NB4 (cell line): ENCODE measurements around the gene IFNLR1.

ENCODE experiments used
- DNase-seq: peaks from one replicate; pipeline ENCODE4 v3.0.0; 2010; ENCODE audit warnings: low read depth
- H3K4me3 ChIP-seq: one replicate; pipeline ENCODE4 v1.5.1; 2011; ENCODE audit warnings: mild to moderate bottlenecking, low read depth, low read length, moderate library complexity
- CTCF ChIP-seq: IDR thresholded peaks from one replicate; pipeline ENCODE4 v1.5.1; 2012; ENCODE audit warnings: low read depth, low read length
- MAX ChIP-seq: IDR thresholded peaks from 2 replicates; pipeline ENCODE4 v1.6.1; 2011; ENCODE audit warnings: low read depth, low read length
- MYC ChIP-seq: IDR thresholded peaks from 2 replicates; pipeline ENCODE4 v1.6.1; 2011; ENCODE audit warnings: low read depth, low read length
- POLR2A ChIP-seq: IDR thresholded peaks from 2 replicates; pipeline ENCODE4 v1.6.1; 2011; ENCODE audit warnings: mild to moderate bottlenecking; ENCODE audit not compliant: insufficient read length; ENCODE audit errors: extremely low read depth

The IFNLR1 gene

GRCh38 chr1:24195874-24196273, 8.8 kb upstream of the IFNLR1 start:
- TF ChIP-seq CTCF, result no peak
- TF ChIP-seq MYC, result no peak
- no peak for TF ChIP-seq MAX
- TF ChIP-seq POLR2A, result no peak
- H3K4me3 ChIP-seq, result no peak overlapping the region
- DNase-seq, result no peak

- TF ChIP-seq MAX, result no peak
- no peak for TF ChIP-seq CTCF
- no peak for TF ChIP-seq MYC
- no peak for TF ChIP-seq POLR2A
Measured at GRCh38 chr1:24195136-24195535, 8.0 kb upstream of the IFNLR1 start.

GRCh38 chr1:24193046-24193445, 6.0 kb upstream of the IFNLR1 start:
- no peak overlapping the region for H3K4me3 ChIP-seq
- DNase-seq, result peak; percentile 29
- no peak for TF ChIP-seq CTCF
- no peak for TF ChIP-seq POLR2A
- no peak for TF ChIP-seq MAX
- no peak for TF ChIP-seq MYC

More at GRCh38 chr1:24195136-24195535, 8.0 kb upstream of the IFNLR1 start:
- H3K4me3 ChIP-seq, result no peak overlapping the region
- no peak for DNase-seq

- peak; percentile 75 for DNase-seq
- H3K4me3 ChIP-seq, result no peak overlapping the region
- no peak for TF ChIP-seq MYC
- TF ChIP-seq MAX, result no peak; the same call in 1 of the 2 replicates
- TF ChIP-seq POLR2A, result no peak
- no peak for TF ChIP-seq CTCF
Measured at GRCh38 chr1:24191860-24192259, 4.8 kb upstream of the IFNLR1 start.

GRCh38 chr1:24190983-24191461, 3.9 kb upstream of the IFNLR1 start:
- DNase-seq, result peak; percentile 78
- TF ChIP-seq MAX, result peak; percentile 49
- TF ChIP-seq POLR2A, result no peak
- TF ChIP-seq MYC, result peak; percentile 39; the same call in 1 of the 2 replicates
- H3K4me3 ChIP-seq, result no peak overlapping the region

- peak; percentile 65 for DNase-seq
- no peak overlapping the region for H3K4me3 ChIP-seq
- TF ChIP-seq MAX (peak; percentile 21; the same call in 1 of the 2 replicates), MYC (no peak)
Measured at GRCh38 chr1:24189528-24189927, 2.4 kb upstream of the IFNLR1 start.
